SK-N-SH (cell line): ENCODE measurements around the gene PLEKHD1. TPM values are rescaled to one million over a fixed set of nuclear protein-coding genes. Genes with fewer than 3 reads are reported as not detected.

Experiments used
- CTCF ChIA-PET: fragments of 300-600, 350-600 bp; formaldehyde crosslinking; extraction: SDS; loops from one replicate; lab custom pipeline; 2021; lab: Yijun Ruan, JAX
- POLR2A ChIA-PET: fragments of 350-600 bp; sonication (Branson Sonifier 250); formaldehyde crosslinking; extraction: SDS; loops from one replicate; lab custom pipeline; 2020; ENCODE audit warnings: antibody characterized with exemption, inconsistent platforms; lab: Yijun Ruan, JAX
- DNase-seq: peaks from one replicate; pipeline ENCODE4 v3.0.0; 2012
- H2AFZ ChIP-seq: fragments of 200-600 bp; sonication (generic); 2 replicates; pipeline ENCODE4 v1.8.1; 2016; ENCODE audit warnings: antibody characterized with exemption, mild to moderate bottlenecking, low read depth
- H3F3A ChIP-seq: fragments of 200-600 bp; sonication (generic); replicated peaks from 2 replicates; pipeline ENCODE3; 2016; ENCODE audit warnings: antibody characterized with exemption, mild to moderate bottlenecking; ENCODE audit not compliant: insufficient read depth
- H3K27ac ChIP-seq, 2 experiments: fragments of 200-500 bp in 1 of 2; fragments of 200-600 bp in 1 of 2; sonication (Bioruptor generic) in 1 of 2; sonication (generic), shearing (Covaris generic) in 1 of 2; 2 replicates each; pipeline versions ENCODE4 v1.5.1 to v1.6.1; 2014 to 2016; ENCODE audit warnings: low read depth in 2 of 2, inconsistent platforms in 1 of 2, low read length in 1 of 2, mild to moderate bottlenecking in 1 of 2, mixed read lengths in 1 of 2
- H3K27me3 ChIP-seq: fragments of 200-600 bp; sonication (generic), shearing (Covaris generic); 2 replicates; pipeline ENCODE4 v1.6.1; 2016; ENCODE audit warnings: mixed run types; ENCODE audit not compliant: insufficient read depth
- H3K36me3 ChIP-seq, 2 experiments: fragments of 200-500 bp in 1 of 2; fragments of 200-600 bp in 1 of 2; sonication (Bioruptor generic) in 1 of 2; sonication (generic) in 1 of 2; replicated peaks in 1 of 2; 2 replicates each; pipeline versions ENCODE3 to v1.5.1; 2014 to 2016; ENCODE audit warnings: low read length in 1 of 2, mild to moderate bottlenecking in 1 of 2; ENCODE audit not compliant: insufficient read depth in 2 of 2, control insufficient read depth in 1 of 2
- H3K4me1 ChIP-seq, 2 experiments: fragments of 200-500 bp in 1 of 2; fragments of 200-600 bp in 1 of 2; sonication (Bioruptor generic) in 1 of 2; sonication (generic), shearing (Covaris generic) in 1 of 2; 2 replicates each; pipeline versions ENCODE4 v1.5.1 to v1.6.1; 2014 to 2016; ENCODE audit warnings: low read depth in 1 of 2, low read length in 1 of 2, mixed run types in 1 of 2; ENCODE audit not compliant: insufficient read depth in 2 of 2, control insufficient read depth in 1 of 2
- H3K4me2 ChIP-seq: fragments of 200-600 bp; sonication (generic), shearing (Covaris generic); 2 replicates; pipeline ENCODE4 v1.6.1; 2017; ENCODE audit warnings: mixed run types
- H3K4me3 ChIP-seq, 2 experiments: fragments of 200-500 bp in 1 of 2; fragments of 200-600 bp in 1 of 2; sonication (Bioruptor generic) in 1 of 2; sonication (generic), shearing (Covaris generic) in 1 of 2; 2 replicates each; pipeline versions ENCODE4 v1.5.1 to v1.8.1; 2014 to 2016; ENCODE audit warnings: low read depth in 2 of 2, inconsistent platforms in 1 of 2, low read length in 1 of 2, mild to moderate bottlenecking in 1 of 2, mixed read lengths in 1 of 2, moderate library complexity in 1 of 2
- H3K79me2 ChIP-seq: fragments of 200-600 bp; sonication (generic); 2 replicates; pipeline ENCODE4 v1.8.1; 2017; ENCODE audit warnings: mild to moderate bottlenecking; ENCODE audit not compliant: insufficient read depth
- H3K9ac ChIP-seq: fragments of 200-600 bp; sonication (generic); 2 replicates; pipeline ENCODE4 v1.6.1; 2017; ENCODE audit warnings: mixed run types
- H3K9me2 ChIP-seq: fragments of 200-600 bp; sonication (generic); 2 replicates; pipeline ENCODE4 v1.6.1; 2017; ENCODE audit warnings: mixed run types
- H3K9me3 ChIP-seq: fragments of 200-600 bp; sonication (generic); 2 replicates; pipeline ENCODE4 v1.6.1; 2017; ENCODE audit warnings: mixed run types, mild to moderate bottlenecking, moderate library complexity
- H4K20me1 ChIP-seq: fragments of 200-600 bp; sonication (generic); 2 replicates; pipeline ENCODE4 v1.6.1; 2017; ENCODE audit warnings: mild to moderate bottlenecking, mixed run types; ENCODE audit not compliant: insufficient read depth
- ELF1 ChIP-seq: IDR thresholded peaks from 2 replicates; pipeline ENCODE4 v1.4.0; 2012
- EP300 ChIP-seq, 2 experiments: IDR thresholded peaks; 2 replicates each; pipeline versions ENCODE4 v1.4.0 to v1.6.1; 2012; ENCODE audit warnings: borderline replicate concordance in 1 of 2, low read depth in 1 of 2, low read length in 1 of 2
- EZH2phosphoT487 ChIP-seq: fragments of 200-600 bp; sonication (generic); IDR thresholded peaks from 2 replicates; pipeline ENCODE4 v1.6.1; 2017; ENCODE audit warnings: low read depth, mixed run types, mild to moderate bottlenecking, antibody characterized with exemption, moderate library complexity, borderline replicate concordance
- FOXJ3 ChIP-seq: sonication (generic); formaldehyde crosslinking; IDR thresholded peaks from 2 replicates; pipeline ENCODE4 v1.5.1; 2020; ENCODE audit warnings: mild to moderate bottlenecking, missing genetic modification reagents
- GATA2 ChIP-seq: sonication (generic); formaldehyde crosslinking; IDR thresholded peaks from 2 replicates; pipeline ENCODE4 v1.5.0; 2020; ENCODE audit warnings: mild to moderate bottlenecking, missing genetic modification reagents
- JUND ChIP-seq: IDR thresholded peaks from 2 replicates; pipeline ENCODE4 v1.4.0; 2012
- MXI1 ChIP-seq: IDR thresholded peaks from 2 replicates; pipeline ENCODE4 v1.6.1; 2012; ENCODE audit warnings: mild to moderate bottlenecking, low read depth, low read length, improper control_type of control experiment
- NRF1 ChIP-seq: IDR thresholded peaks from 2 replicates; pipeline ENCODE4 v1.6.1; 2012; ENCODE audit warnings: low read depth, mild to moderate bottlenecking, low read length
- POLR2AphosphoS5 ChIP-seq: IDR thresholded peaks from 2 replicates; pipeline ENCODE4 v1.6.1; 2012; ENCODE audit warnings: low read depth, low read length
- RAD21 ChIP-seq: IDR thresholded peaks from 2 replicates; pipeline ENCODE4 v1.6.1; 2012; ENCODE audit warnings: mild to moderate bottlenecking, low read length
- RCOR1 ChIP-seq: fragments of 150-350 bp; IDR thresholded peaks from 2 replicates; pipeline ENCODE4 v1.6.1; 2017; ENCODE audit warnings: antibody characterized with exemption, low read length
- RFX5 ChIP-seq: IDR thresholded peaks from 2 replicates; pipeline ENCODE4 v1.6.1; 2012; ENCODE audit warnings: mild to moderate bottlenecking, improper control_type of control experiment, low read length
- TEAD4 ChIP-seq: IDR thresholded peaks from 2 replicates; pipeline ENCODE4 v1.4.0; 2012; ENCODE audit warnings: mild to moderate bottlenecking, borderline replicate concordance; ENCODE audit not compliant: insufficient read depth
- WGBS: methylation state at CpG from one replicate; pipeline ENCODE4 v1.1.6; 2017; ENCODE audit warnings: low lambda C conversion rate; 5-methylcytosine and 5-hydroxymethylcytosine counted together
- polyA plus RNA-seq, 3 experiments: library from polyadenylated mRNA; depleted of rRNA; stranded (reverse); fragments of >200 nt; gene quantifications; 2 replicates each; pipeline ENCODE4 v1.2.3, GENCODE V29; 2012
- TF ChIP-seq, protein P1 (sequence below): IDR thresholded peaks from 2 replicates; pipeline ENCODE4; 2012
- TF ChIP-seq, protein P2 (sequence below): IDR thresholded peaks from 2 replicates; pipeline ENCODE4 v1.4.0; 2012; ENCODE audit warnings: low read depth, borderline replicate concordance
- TF ChIP-seq, protein P3 (sequence below): fragments of 200-600 bp; sonication (generic); IDR thresholded peaks from 2 replicates; pipeline ENCODE4 v1.6.1; 2017; ENCODE audit warnings: antibody characterized with exemption, mild to moderate bottlenecking, moderate library complexity
- TF ChIP-seq, protein P4 (sequence below): fragments of 150-350 bp; IDR thresholded peaks from 2 replicates; pipeline ENCODE4 v1.6.1; 2017; ENCODE audit warnings: antibody characterized with exemption, low read length, low read depth, borderline replicate concordance

Gene PLEKHD1
- polyA plus RNA-seq, 1 of the 3 experiments (the other 2 are of a cell fraction) = 0.05 TPM

DNA sequence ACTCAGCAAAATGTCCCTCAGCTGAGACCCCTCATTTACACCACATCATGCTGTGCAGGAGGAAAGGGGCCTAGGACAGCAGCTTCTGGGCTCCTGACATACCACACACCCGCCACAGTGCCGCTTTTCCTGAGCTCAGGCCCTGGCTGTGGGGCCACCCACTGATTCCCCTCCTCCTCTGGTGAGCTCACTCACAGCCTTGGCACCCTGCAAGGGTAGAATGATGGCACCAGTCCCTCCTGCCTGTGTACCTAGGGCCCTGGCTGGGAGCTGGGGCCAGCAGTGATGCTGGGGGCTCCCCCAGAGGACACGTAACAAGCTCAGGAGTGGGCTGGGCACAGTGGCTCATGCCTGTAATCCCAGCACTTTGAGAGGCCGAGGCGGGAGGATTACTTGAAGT lies 44.4 kb downstream of the PLEKHD1 start:
- no peaks in the 10 kb centered on the region for H3K9me3 ChIP-seq
- WGBS = 62% methylated on average over 5 of the region's 5 CpGs
- CTCF ChIA-PET = interaction anchor here (0.9 to 9.7 kb wide), 7 partner anchors 19 to 198 kb away, joined by 3 to 98 read pairs (median 6); partner anchors contain the start of gene CCDC177
- no peak for DNase-seq
- no peaks in the 10 kb centered on the region for H3K9me2 ChIP-seq
- no peak overlapping the region for H3K9ac ChIP-seq
- H3K4me2 ChIP-seq = no peak overlapping the region
- POLR2A ChIA-PET = no interaction called here
- H2AFZ ChIP-seq = no peak overlapping the region
- no peak overlapping the region for H3K27ac ChIP-seq
- H3K4me3 ChIP-seq = no peak overlapping the region
- H3K79me2 ChIP-seq = no peaks in the 10 kb centered on the region
- TF ChIP-seq NRF1 = no peak
- no peak for TF ChIP-seq EZH2phosphoT487
- TF ChIP-seq RAD21 = no peak
- TF ChIP-seq, protein P1, sequence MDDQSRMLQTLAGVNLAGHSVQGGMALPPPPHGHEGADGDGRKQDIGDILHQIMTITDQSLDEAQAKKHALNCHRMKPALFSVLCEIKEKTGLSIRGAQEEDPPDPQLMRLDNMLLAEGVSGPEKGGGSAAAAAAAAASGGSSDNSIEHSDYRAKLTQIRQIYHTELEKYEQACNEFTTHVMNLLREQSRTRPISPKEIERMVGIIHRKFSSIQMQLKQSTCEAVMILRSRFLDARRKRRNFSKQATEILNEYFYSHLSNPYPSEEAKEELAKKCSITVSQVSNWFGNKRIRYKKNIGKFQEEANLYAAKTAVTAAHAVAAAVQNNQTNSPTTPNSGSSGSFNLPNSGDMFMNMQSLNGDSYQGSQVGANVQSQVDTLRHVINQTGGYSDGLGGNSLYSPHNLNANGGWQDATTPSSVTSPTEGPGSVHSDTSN = no peak
- no peak for TF ChIP-seq RFX5
- TF ChIP-seq EP300 (IDR thresholded peaks at IDR 0.05; ENCODE audit: borderline replicate concordance in 1 of 2, low read depth in 1 of 2, low read length in 1 of 2) = no peak
- no peak for TF ChIP-seq FOXJ3 (CRISPR knock-in tag)
- TF ChIP-seq, protein P2, sequence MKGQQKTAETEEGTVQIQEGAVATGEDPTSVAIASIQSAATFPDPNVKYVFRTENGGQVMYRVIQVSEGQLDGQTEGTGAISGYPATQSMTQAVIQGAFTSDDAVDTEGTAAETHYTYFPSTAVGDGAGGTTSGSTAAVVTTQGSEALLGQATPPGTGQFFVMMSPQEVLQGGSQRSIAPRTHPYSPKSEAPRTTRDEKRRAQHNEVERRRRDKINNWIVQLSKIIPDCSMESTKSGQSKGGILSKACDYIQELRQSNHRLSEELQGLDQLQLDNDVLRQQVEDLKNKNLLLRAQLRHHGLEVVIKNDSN = no peak
- TF ChIP-seq, protein P3, sequence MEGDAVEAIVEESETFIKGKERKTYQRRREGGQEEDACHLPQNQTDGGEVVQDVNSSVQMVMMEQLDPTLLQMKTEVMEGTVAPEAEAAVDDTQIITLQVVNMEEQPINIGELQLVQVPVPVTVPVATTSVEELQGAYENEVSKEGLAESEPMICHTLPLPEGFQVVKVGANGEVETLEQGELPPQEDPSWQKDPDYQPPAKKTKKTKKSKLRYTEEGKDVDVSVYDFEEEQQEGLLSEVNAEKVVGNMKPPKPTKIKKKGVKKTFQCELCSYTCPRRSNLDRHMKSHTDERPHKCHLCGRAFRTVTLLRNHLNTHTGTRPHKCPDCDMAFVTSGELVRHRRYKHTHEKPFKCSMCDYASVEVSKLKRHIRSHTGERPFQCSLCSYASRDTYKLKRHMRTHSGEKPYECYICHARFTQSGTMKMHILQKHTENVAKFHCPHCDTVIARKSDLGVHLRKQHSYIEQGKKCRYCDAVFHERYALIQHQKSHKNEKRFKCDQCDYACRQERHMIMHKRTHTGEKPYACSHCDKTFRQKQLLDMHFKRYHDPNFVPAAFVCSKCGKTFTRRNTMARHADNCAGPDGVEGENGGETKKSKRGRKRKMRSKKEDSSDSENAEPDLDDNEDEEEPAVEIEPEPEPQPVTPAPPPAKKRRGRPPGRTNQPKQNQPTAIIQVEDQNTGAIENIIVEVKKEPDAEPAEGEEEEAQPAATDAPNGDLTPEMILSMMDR = no peak
- no peak for TF ChIP-seq GATA2
- TF ChIP-seq, protein P4, sequence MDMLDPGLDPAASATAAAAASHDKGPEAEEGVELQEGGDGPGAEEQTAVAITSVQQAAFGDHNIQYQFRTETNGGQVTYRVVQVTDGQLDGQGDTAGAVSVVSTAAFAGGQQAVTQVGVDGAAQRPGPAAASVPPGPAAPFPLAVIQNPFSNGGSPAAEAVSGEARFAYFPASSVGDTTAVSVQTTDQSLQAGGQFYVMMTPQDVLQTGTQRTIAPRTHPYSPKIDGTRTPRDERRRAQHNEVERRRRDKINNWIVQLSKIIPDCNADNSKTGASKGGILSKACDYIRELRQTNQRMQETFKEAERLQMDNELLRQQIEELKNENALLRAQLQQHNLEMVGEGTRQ = no peak
- TF ChIP-seq RCOR1 = no peak
- no peak for TF ChIP-seq TEAD4
- TF ChIP-seq JUND = no peak
- TF ChIP-seq MXI1 = no peak
- TF ChIP-seq ELF1 = no peak
- TF ChIP-seq POLR2AphosphoS5 = no peak
- H4K20me1 ChIP-seq = no peaks in the 10 kb centered on the region
- no peaks in the 10 kb centered on the region for H3F3A ChIP-seq
- H3K4me1 ChIP-seq = no peaks in the 10 kb centered on the region
- H3K27me3 ChIP-seq = peaks cover 18% of the 10 kb centered on the region; the same call in 1 of the 2 replicates
- no peaks in the 10 kb centered on the region for H3K36me3 ChIP-seq
